Measurements from ENCODE around the gene DLGAP4. TPM values are rescaled to one million over a fixed set of nuclear protein-coding genes. Genes with fewer than 3 reads are reported as not detected.

Gene DLGAP4
- total and polyA plus RNA-seq, 2 of the 13 experiments (the other 11 are each of a cell fraction or from before 2014, with no cell fraction given): 15.2 to 26.7 TPM

DNA sequence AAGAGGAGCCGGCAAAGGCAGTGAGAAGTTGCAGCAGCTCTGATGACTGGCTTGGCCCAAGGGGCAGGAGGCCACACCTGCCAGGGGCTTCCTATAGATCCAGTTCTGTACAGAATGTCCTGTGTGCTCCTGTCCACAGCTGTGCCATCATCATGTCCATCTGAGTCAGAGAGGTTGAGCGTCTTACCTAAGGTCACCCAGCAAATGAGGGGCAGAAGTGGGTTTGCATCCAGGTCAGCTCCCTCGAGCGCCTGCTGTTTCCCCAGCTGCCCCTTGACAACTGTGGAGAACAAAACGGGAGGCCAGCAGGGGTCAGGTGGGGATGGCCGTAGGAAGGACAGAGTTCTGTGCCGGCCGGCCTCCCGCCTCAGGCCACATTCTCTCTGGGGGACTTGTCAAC, 47.6 kb downstream of the DLGAP4 start:
- Histone ChIP-seq H3K4me1 (ENCODE audit: insufficient read depth, low read length) (peaks cover 15% of the 10 kb centered on the region), H3K79me2 (ENCODE audit: insufficient read depth, low read length) (no peaks in the 10 kb centered on the region), H2AFZ (ENCODE audit: low read length) (no peak overlapping the region), H3K4me2 (ENCODE audit: low read depth, low read length) (no peak overlapping the region), H3K36me3 (replicated peaks in 1 of 2; ENCODE audit: control insufficient read depth in 1 of 2, insufficient read depth in 2 of 2, low read length in 2 of 2) (no peaks in the 10 kb centered on the region), H4K20me1 (ENCODE audit: insufficient read depth, low read length) (0 out of 2 replicates have a peak, but pooled peaks cover 3% of the 10 kb centered on the region), H3K27me3 (ENCODE audit: control insufficient read depth in 1 of 2, insufficient read depth in 2 of 2, low read length in 2 of 2) (peaks cover 0 to 23% of the 10 kb centered on the region in 2 experiments; a peak in 2 of 5 replicates), H3K9ac (ENCODE audit: insufficient read depth, low read depth, low read length) (no peak overlapping the region), H3K27ac (ENCODE audit: extremely low read length, insufficient read depth, low read length) (no peak overlapping the region), H3K9me3 (ENCODE audit: low read length) (no peaks in the 10 kb centered on the region), H3K4me3 (replicated peaks in 1 of 3; ENCODE audit: insufficient read depth in 1 of 3, low read depth in 2 of 3, low read length in 3 of 3) (no peak overlapping the region)
- intact Hi-C loops (cut with micrococcal nuclease; ENCODE audit: unreplicated experiment) (no loop called here), in situ Hi-C loops (cut with HindIII; ENCODE audit: extremely low pct_ligation_motif_present, low pct_unique_long_range_greater_than_20kb) (no loop called here)
- DNase-seq (ENCODE audit: low spot score) (no peak), FAIRE-seq (no peak), ATAC-seq (no peak)
- TF ChIP-seq, protein P1, sequence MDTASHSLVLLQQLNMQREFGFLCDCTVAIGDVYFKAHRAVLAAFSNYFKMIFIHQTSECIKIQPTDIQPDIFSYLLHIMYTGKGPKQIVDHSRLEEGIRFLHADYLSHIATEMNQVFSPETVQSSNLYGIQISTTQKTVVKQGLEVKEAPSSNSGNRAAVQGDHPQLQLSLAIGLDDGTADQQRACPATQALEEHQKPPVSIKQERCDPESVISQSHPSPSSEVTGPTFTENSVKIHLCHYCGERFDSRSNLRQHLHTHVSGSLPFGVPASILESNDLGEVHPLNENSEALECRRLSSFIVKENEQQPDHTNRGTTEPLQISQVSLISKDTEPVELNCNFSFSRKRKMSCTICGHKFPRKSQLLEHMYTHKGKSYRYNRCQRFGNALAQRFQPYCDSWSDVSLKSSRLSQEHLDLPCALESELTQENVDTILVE (CRISPR knock-in tag; IDR thresholded peaks at IDR 0.05): no peak
- TF ChIP-seq BCL6 (CRISPR knock-in tag; IDR thresholded peaks at IDR 0.05): no peak
- no peak for TF ChIP-seq ZBTB21 (CRISPR knock-in tag; IDR thresholded peaks at IDR 0.05)
- peak; percentile 28; the same call in 1 of the 2 replicates for TF ChIP-seq ZNF552 (CRISPR knock-in tag; IDR thresholded peaks at IDR 0.05; ENCODE audit: borderline replicate concordance)
- peak; percentile 98 for TF ChIP-seq ZNF768 (CRISPR knock-in tag; IDR thresholded peaks at IDR 0.05)
- TF ChIP-seq ZNF782 (CRISPR knock-in tag; IDR thresholded peaks at IDR 0.05; ENCODE audit: borderline replicate concordance): no peak
- ChIA-PET POLR2A (no interaction called here), CTCF (ENCODE audit: low intra/inter-chr PET ratio, low total read pairs) (no interaction called here)
- no TSS peak for BruUV-seq (replicated peaks)
- 50% methylated on average over 6 of the region's 9 CpGs for WGBS (ENCODE audit: low lambda C conversion rate)

DNA sequence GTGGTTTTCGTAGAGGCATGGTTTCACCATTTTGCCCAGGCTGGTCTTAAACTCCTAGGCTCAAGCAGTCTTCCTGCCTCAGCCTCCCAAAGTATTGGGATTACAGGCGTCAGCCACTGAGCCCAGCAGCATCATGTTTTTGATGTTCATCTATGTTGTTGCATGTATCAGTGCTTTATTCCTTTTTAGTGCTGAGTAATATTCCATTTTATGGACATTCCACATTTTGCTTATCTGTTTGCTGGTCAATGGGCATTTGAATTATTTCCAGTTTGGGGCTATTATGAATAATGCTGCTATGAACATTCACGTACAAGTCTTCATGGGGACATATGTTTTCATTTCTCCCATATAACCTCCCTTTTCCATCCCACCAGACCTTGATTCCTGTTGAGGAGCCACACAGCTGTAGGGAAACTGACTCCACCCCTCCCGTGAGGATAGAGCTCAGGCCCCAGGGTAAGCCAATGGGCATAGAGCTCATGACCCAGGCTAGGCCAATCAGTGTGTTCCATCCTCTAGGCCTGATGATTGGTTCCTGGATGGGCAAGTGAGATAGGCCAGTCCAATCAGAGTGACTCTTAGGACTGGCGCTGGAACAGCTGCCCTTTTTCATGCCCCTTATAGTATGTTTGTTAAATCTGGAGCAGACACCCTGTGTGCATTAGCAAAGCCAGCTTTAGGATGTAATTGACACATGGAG, 49.5 kb downstream of the DLGAP4 start:
- ChIA-PET POLR2A (no interaction called here), CTCF (ENCODE audit: low intra/inter-chr PET ratio, low total read pairs) (no interaction called here)
- Histone ChIP-seq H3K4me3 (replicated peaks in 1 of 3; ENCODE audit: insufficient read depth in 1 of 3, low read depth in 2 of 3, low read length in 3 of 3) (no peak overlapping the region), H3K79me2 (ENCODE audit: insufficient read depth, low read length) (no peaks in the 10 kb centered on the region), H2AFZ (ENCODE audit: low read length) (no peak overlapping the region), H3K9me3 (ENCODE audit: low read length) (no peaks in the 10 kb centered on the region), H3K27ac (ENCODE audit: extremely low read length, insufficient read depth, low read length) (no peak overlapping the region), H3K4me2 (ENCODE audit: low read depth, low read length) (no peak overlapping the region), H3K36me3 (replicated peaks in 1 of 2; ENCODE audit: control insufficient read depth in 1 of 2, insufficient read depth in 2 of 2, low read length in 2 of 2) (no peaks in the 10 kb centered on the region), H4K20me1 (ENCODE audit: insufficient read depth, low read length) (0 out of 2 replicates have a peak, but pooled peaks cover 3% of the 10 kb centered on the region), H3K4me1 (ENCODE audit: insufficient read depth, low read length) (peaks cover 15% of the 10 kb centered on the region), H3K9ac (ENCODE audit: insufficient read depth, low read depth, low read length) (no peak overlapping the region), H3K27me3 (ENCODE audit: control insufficient read depth in 1 of 2, insufficient read depth in 2 of 2, low read length in 2 of 2) (peaks cover 0 to 20% of the 10 kb centered on the region in 2 experiments; a peak in 2 of 5 replicates)
- no TSS peak for BruUV-seq (replicated peaks)
- no peak for DNase-seq (ENCODE audit: low spot score)
- intact Hi-C loops (cut with micrococcal nuclease; ENCODE audit: unreplicated experiment): no loop called here
- no peak for FAIRE-seq
- peak; percentile 60 for TF ChIP-seq NFYC (CRISPR knock-in tag; IDR thresholded peaks at IDR 0.05)
- 0 out of 2 replicates have a peak, but pooled peaks have one; percentile 34 for TF ChIP-seq NFYB (CRISPR knock-in tag; IDR thresholded peaks at IDR 0.05)
- TF ChIP-seq FOXJ3 (CRISPR knock-in tag; IDR thresholded peaks at IDR 0.05; ENCODE audit: borderline replicate concordance): no peak
- 44% methylated on average over 5 of the region's 5 CpGs for WGBS (ENCODE audit: low lambda C conversion rate)
- ATAC-seq: peak; percentile 19; the same call in 1 of the 3 replicates
- in situ Hi-C loops (cut with HindIII; ENCODE audit: extremely low pct_ligation_motif_present, low pct_unique_long_range_greater_than_20kb): no loop called here

Measured in HepG2 (cell line).